Stimulated activated CD8-positive, alpha-beta memory T cell treated with anti-CD3 and anti-CD28 coated beads, Interleukin-12 subunit alpha, Interleukin-12 subunit beta, amount 100 ng/mL, for 1 hour (primary cell): ENCODE results near the gene WDR18.
"Not testable (repeated sequence)": the region's sequence is repeated elsewhere in the genome, so short reads cannot be mapped to it uniquely, and the experiment has no call there.

Source experiments
- DNase-seq: peaks from one replicate; pipeline ENCODE4 v3.0.0-alpha.2; 2020; ENCODE audit warnings: low read depth

WDR18 gene

DNA sequence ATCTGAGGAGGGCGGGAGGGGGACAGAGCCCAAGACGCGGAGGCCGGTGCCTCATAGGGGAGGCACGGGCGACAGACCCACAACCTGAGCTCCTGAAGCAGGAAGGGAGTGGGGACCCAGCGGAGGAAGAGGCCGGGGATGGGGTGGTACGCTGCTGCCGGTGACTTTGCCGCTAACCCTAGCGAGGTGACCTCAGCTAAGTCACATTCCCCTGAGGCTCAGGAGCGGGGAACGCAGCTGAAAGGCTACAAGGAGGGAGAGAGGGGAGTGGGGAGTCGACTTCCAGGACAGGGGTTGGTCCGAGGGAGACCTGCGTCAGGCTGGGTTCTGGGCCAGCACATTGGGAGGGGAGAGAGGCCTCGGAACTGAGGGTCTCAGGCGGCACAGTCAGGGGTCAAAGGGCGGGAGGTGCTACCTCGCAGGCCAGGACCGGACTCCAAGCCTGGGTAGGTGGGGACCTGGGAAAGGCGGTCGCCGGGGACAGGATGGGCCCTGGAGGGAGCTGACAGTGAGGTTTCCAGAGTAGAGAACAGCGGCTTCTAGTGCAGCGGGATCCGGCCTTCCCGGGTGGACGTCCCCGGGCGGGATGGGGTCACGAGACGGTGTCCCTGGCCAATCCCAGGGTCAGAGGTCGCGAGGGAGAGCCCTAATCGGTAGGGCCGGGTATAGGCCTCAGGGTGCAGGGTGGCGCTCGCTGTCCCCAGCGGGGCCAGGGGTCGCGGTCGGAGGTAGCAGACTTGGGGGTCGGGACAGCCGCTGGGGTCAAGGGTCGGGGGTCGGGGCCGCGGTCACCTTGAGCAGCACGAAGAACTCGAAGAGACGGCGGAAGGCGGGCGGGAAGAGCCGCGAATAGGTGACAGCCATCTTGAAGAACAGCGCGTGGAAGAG lies 36.1 kb downstream of the WDR18 start:
- no peak for DNase-seq

DNA sequence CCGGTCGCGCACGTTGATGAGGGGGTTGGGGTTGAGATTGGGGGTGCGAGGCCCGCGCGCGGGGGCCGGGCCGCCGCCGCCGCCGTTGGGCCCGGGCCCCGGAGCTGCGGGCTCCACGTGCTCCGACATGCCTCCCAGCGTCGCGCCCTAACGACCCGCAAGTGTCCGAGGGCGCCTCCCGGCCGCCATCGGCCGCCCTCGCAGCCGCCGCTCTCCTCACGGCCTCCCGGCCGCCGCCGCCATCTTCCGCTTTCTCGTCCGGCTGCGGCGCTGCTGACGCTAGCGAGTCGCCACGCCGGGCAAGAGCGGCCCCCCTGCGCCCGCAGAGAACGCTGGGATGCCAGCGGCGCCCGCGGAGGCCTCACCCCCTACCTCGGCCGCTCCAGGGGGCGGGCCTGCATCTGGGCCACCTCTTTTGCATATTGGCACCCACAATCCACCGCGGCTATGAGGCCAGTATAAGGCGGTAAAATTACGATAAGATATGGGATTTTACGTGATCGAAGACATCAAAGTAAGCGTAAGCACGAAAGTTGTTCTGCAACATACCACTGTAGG lies 36.8 kb downstream of the WDR18 start, which contains the start of gene TMEM259:
TSS of gene TMEM259 (minus strand) at position 256 of the 558 bp plus-strand sequence. CDS start at position 129, 127 bp downstream.
- DNase-seq = peak; percentile 96

DNA sequence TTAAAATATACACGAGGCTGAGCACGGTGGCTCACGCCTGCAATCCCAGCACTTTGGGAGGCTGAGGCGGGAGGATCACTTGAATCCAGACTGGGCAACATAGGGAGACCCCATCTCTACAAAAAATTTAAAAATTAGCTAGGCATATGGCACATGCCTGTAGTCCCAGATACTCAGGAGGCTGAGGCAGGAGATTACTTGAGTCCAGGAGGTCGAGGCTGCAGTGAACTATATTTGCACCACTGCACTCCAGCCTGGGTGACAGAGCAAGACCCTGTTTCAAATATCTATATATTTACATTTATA lies 39.7 kb downstream of the WDR18 start:
- DNase-seq = not testable (repeated sequence)

DNA sequence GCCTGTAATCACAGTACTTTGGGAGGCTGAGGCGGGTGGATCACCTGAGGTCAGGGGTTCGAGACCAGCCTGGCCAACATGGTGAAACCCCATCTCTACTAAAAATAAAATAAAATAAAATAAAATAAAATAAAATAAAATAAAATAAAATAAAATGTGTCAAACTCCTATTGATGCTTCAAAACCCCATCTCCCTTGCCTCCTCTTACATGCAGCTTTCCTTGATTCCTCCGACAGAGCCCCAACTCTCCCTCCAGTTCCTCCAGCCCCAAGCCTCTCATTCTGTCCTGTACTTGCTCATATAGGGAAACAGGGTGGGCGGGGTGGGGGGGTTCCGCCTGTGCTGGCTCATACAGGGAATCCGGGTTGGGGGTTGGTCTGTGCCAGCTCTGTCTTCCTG lies 40.9 kb downstream of the WDR18 start:
- not testable (repeated sequence) for DNase-seq

DNA sequence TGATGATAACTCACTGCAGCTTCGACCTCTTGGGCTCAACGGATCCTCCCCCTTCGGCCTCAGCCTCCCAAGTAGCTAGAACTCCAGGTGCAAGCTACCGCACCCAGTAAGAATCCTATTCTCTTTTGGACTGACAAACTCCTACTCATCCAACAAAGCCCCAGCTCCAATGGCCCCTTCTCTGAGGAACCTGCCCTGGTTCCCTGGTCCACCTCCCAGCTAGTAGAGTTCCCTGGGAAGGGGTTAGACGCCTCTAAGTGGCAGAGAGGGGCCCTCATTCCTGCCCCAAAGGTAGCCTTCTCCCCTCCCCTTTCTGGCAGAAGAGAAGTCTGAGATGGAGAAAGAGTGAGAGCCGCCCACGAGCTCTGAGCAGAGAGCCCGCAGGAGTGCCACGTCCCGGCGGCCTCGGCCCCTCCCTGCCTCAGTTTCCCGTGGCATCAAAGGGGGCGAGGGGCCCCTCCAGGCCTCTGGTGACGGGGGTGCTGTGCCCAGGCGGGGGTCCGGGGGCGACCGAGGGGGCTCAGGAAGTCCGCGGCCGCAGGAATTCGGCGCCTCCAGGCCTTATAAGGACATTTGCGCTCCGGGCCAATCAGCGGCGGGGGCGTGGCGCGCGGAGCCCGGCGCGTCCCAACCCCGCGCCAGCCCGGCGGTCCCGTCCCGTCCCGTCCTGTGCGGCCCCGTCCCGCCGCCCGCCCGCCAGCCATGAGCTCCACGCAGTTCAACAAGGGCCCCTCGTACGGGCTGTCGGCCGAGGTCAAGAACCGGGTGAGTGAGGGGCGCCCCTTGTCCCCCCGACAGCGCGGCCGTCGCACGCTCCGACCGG lies 42.0 kb downstream of the WDR18 start, which contains the start of gene CNN2:
TSS of gene CNN2 (plus strand) at position 649 of the 823 bp plus-strand sequence. CDS start at position 703, 54 bp downstream.
- peak; percentile 50 for DNase-seq

DNA sequence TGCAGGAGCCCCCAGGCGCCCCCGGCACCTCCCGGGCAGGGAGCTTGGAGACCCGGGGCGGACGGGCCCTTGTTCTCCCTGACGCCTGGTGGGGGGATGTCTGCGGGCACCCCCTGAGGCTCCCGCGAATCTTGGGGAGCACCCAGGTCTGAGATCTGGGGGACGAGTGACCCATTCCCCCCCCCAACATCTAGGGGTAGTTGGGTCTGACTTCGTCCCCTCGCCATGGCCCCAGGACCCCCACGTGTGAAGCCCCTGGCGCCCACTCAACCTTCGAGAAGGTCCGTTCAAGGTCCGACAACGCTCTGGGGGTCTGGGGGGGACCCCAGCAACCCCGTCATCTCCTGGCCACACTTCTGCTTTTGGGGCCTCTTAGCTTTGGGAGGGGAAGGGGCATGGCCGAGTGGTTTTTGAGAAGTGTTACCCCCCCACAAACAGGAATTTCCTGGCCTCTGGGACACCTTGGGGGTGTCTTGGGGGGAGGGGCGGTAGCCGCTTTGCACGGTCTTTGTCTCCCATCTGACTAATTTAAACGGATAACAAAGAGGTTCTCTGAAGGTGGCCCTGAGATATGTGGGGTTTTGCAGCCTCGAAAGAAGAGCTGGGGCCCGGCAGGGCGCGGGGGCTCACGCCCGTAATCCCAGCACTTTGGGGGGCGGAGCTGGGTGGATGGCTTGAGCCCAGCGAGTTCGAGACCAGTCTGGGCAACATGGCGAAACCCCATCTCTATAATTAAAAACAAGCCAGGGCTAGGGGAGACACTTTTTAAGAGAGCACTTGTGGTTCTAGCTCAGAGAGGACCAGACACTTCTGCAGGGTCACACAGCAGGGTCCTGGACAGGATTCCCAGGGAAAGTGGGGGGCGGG lies 42.9 kb downstream of the WDR18 start:
- DNase-seq = no peak

DNA sequence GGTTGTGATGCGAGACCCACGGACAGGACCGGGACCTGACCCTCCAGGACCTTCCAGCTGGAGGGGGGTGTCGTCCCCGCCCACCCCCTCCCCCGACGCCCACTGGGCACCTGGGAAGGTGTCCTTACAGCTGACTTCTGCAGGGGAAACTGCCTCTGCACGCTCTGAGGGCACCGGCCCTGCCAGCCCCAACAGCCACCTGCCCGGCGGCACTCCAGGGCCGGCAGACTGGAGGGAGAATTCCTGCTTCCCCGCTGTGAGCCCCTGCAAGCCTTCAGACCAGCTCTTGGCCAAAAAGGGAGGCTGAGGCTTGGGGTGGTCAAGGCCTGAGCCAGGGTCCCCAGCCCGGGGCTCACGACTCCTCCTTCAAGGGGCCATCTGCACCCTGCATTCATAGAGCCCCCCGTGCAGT lies 43.5 kb downstream of the WDR18 start:
- DNase-seq = no peak

DNA sequence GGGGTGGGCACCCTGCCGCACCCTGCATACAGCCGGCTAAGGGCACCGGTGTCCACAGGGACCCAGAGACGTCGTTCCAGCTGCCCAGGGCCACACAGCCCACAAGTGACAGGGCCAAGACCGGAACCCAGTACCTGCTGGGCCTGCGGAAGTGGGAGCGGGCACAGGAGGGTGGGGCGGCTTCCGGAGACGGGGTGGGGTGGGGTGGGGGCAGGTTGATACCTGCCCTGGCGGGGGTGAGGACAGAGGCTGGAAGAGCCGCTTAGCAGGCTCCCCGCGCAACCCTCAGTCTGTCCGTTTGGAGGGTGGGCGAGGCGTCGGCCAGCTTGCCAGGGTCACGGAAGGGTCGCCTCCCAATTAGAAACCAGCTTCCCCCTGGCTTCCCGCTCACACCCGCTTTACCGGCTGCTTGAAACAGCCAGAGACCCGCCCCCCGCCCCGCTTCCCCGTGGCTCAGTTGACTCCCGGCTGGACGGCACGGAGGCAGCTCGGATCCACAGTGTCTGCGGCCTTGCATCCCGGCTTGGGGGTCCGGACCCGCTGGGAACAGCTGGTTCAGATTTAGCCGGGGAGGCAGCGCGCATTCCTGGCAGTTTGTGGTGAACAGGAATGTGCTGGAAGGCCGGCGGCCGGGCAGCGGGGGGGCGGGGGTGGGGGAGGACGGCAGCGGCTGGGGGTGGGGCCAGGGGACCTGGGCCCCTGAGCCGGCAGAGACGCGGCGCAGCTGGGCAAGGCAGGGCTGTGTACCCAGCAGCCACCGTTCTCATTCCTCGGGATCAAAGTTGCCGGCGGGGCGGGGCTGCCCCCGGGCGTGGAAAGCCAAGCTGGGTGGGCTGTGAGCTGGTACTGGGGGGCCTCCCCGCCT lies 44.1 kb downstream of the WDR18 start:
- DNase-seq = no peak

DNA sequence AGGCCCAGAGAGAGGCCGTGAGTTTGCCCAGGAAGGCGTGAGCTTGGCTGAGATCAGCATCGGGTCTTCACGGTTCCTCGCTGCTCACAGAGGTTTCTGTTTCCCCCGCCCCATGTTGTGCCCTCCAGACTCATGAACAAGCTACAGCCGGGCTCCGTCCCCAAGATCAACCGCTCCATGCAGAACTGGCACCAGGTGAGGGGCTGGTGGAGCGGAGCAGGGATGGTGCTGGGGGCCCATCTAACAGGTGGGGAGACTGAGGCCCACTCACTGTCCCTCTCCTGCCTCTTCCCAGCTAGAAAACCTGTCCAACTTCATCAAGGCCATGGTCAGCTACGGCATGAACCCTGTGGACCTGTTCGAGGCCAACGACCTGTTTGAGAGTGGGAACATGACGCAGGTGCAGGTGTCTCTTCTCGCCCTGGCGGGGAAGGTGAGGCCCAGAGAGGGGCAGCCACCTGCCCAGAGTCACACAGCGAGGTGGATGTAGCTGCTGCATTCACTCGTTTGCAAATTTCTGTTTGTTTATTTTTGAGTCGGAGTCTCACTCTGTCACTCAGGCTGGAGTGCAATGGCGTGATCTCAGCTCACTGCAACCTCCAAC lies 48.2 kb downstream of the WDR18 start:
- DNase-seq = no peak

DNA sequence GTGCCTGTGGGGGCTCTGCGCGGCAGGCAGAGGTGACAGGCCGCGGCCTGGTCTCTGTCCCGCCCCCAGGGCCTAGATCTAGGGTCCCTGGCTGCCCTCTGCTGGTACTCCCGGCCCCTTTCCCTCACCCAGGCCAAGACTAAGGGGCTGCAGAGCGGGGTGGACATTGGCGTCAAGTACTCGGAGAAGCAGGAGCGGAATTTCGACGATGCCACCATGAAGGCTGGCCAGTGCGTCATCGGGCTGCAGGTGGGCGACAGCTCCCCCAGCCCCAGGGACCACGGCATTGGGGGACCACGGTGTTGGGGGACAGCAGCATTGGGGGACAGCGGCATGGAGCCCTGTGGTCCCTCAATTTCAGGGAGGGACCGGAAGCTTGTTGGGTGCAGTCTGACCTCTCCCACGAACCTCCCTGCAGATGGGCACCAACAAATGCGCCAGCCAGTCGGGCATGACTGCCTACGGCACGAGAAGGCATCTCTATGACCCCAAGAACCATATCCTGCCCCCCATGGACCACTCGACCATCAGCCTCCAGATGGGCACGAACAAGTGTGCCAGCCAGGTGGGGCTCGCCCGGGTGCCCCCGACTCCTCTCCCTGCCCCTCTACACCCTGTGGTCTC lies 52.0 kb downstream of the WDR18 start:
- no peak for DNase-seq

DNA sequence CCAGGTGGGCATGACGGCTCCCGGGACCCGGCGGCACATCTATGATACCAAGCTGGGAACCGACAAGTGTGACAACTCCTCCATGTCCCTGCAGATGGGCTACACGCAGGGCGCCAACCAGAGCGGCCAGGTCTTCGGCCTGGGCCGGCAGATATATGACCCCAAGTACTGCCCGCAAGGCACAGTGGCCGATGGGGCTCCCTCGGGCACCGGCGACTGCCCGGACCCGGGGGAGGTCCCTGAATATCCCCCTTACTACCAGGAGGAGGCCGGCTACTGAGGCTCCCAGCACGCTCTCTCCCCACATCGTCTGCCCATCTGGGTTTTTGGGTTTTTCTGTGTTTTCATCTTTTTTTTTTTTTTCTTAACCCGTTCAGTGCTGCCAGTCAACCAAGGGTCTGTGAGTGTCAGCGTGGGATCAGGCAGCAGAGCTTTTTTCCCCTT lies 53.5 kb downstream of the WDR18 start:
- no peak for DNase-seq

DNA sequence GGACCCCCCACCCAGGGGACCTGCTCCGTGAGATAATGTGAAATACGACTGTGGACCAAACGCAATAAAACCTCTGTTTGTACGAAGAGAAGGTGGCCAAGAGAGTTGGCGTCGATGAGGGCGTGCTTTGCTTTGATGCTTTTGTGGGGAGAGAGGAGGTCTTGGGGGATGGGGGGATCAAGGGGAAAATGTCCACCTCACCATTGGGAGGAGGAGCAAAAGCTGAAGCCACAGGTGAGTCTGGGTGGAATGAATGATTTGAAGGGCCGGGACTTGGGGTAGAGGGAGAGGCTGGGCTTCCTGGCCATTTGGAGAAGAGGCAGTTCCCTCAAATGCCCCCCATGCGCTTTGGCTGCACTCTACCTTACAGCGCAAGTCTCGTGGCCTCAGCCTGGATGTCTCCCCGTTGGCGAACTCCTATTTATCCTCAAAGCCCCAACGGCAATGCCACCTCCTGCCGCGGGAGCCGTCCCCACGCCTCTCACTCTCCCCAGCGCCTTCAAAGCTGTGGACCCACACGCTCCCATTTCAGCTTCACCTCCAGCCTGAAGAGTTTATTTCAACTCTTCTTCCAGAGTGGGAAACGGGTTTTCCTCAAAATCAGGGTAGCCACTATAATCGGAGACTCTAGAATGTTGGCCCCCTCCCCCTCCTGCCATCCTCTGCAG lies 55.0 kb downstream of the WDR18 start:
- DNase-seq = no peak

DNA sequence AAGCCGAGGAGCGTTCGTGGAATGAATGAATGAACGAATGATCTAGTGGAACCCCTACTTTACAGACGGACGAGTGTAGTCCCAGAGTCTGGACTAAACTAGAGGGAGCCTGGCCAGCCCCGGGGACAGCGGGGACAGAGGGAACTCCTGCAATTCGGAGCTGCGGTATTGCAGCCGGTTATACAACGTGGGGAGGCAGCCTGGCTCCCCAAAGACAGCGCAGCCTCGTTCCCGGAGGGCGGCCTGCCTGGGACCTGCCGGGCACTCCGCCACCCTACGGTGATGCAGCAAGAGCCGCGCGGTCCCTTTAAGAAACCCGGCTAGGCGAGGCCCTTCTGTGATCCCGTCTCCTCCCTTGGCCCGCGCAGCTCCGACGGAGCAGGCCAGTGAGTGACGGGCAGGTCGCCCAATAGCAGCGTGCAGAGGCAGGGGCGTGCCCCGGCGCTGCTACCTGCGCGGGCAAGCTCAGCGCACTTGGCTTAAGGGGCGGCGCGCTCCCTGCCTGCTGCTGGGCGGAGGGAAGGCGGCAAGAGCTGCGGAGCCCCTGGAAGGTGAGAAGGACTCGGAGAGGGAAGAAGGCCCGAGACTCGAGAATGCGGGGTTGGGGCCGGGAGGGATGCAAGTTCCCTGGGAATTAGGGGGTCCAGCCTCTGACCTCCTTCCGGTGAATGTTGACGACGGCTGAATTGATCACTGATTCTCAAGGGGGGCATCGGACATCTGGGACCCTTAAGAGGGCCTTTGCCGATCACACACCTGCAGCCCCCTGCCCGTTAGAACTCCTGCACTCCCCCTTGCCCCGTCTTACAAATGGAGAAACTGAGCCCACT lies 55.7 kb downstream of the WDR18 start, which contains the start of gene ABCA7:
TSS of gene ABCA7 (plus strand) at position 462 of the 830 bp plus-strand sequence. CDS start 1,255 bp downstream, outside the sequence.
- peak; percentile 97 for DNase-seq

DNA sequence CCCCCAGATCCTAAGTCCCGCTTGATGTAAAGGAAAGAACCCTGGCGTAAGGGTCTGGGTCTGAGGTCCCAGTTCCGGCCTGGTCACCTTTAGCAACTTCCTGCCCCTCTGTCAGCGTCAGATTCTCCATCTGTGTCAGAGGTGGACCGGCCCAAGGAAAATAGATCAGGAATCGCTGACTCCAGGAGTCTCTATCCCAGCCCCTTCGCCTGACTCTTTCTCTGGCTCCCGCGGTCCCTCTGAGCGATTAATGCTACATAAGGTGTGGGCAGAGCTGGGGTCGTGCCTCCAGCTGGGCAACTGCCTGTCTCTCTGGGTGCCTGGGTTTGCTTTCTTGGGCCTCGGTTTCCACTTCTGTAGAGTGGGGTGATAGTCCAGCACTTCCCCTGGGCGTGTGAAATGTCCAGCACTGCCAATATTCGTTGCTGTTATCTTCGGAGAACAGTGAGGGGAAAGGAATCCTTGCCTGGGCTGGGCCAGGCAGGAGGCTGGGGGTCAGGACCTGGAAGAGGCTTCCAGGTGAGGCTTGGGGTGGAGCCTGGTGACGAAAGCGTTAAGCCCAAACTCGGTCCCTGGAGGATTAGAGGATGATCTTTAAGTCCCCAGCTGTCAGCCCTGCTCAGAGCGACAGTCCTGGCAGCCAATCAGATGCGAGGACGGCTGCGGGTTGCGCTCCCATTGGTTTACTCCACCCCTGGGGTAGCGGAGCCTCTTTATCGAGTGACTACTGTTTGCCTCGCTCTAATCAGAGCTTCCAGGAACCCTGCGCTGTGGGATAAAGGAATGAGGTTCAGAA lies 56.5 kb downstream of the WDR18 start:
- peak; percentile 81 for DNase-seq

DNA sequence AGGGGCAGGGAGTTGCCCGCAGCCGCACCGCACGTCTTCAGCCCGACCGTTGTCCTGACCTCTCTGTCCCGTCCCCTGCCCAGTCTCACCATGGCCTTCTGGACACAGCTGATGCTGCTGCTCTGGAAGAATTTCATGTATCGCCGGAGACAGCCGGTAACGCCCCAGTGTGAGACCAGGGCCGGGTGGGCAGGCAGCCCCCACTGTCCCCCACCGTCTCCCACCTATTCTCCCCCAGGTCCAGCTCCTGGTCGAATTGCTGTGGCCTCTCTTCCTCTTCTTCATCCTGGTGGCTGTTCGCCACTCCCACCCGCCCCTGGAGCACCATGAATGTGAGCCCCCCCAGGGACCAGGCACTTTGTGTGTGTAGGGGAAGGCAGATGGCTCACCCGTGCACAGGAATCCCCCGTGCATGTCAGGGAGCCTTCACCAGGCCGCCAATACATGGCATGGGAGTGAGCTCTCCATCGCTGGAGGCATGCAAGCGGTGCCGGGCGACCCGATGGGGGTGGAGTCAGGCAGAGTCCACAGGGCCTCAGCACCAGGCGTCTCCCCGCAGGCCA lies 57.2 kb downstream of the WDR18 start:
- DNase-seq = no peak

DNA sequence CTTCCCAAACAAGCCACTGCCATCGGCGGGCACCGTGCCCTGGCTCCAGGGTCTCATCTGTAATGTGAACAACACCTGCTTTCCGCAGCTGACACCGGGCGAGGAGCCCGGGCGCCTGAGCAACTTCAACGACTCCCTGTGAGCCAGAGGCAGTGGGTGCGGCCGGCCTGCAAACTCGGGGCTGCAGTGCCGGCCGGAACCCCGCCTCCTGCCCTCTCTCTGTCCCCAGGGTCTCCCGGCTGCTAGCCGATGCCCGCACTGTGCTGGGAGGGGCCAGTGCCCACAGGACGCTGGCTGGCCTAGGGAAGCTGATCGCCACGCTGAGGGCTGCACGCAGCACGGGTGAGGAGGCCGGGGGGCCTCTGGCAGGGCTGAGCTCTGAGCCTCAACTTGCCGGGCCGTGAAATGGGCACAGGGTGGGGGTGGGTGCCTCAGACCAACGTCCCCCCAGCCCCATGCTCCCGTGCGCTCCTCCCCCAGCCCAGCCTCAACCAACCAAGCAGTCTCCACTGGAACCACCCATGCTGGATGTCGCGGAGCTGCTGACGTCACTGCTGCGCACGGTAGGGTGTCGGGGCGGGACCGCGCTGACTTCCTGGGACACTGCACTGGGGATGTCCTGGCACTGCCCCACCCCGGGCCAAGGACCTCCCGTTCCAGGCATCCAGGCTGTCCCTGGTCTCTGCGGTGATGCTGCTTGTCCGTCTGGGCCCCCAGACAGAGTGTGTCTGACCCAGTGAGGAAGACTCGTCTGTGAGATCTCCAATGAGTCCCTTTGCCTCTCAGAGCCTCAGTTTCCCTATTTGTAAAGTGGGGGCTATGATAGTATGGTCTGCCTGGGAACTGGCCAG lies 57.9 kb downstream of the WDR18 start:
- DNase-seq = no peak
